ENCODE measurements around the gene CENPT. TPM values are rescaled to one million over a fixed set of nuclear protein-coding genes. Genes with fewer than 3 reads are reported as not detected.

CENPT gene
- total and polyA plus RNA-seq, 2 donors (not counting 3 experiments of a cell fraction or from before 2014, with no cell fraction given), result 60.3 to 61.3 TPM

DNA sequence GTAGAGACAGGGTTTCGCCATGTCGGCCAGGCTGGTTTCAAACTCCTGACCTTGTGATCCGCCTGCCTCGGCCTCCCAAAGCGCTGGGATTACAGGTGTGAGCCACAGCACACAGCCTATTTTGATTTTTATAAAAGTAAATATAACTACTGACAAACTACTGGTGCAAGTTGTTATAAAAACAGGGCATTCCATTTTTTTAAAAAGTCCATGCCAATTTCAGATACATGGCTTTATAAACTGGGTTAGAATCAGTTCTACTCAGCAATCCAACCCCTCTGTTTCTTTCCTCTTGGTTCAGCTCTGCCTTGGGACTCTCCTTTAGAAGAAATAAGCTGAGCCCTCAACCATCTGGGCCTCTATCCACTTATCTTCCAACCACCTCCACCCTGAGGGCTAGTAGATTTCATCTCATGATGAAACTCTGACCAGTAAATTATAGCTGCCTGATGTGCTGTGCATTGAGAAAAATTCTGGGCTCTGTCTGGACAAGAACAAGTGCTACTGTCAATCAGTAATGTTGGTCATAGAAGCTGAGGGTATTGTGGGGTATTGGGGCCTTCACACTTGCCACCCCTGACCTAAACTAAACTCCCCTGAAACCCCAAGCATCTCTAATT lies 51.3 kb downstream of the CENPT start:
- no peak for FAIRE-seq
- H3K27me3 ChIP-seq (ENCODE audit: control insufficient read depth in 2 of 2, insufficient read depth in 2 of 2, low read length in 2 of 2), result no peaks in the 10 kb centered on the region
- no peak overlapping the region for H3K27ac ChIP-seq (ENCODE audit: insufficient read depth, low read depth, low read length)
- no peaks in the 10 kb centered on the region for H3K4me1 ChIP-seq (ENCODE audit: control insufficient read depth, extremely low read depth, insufficient read depth, low read length)
- peaks cover 39% of the 10 kb centered on the region for H3K79me2 ChIP-seq (ENCODE audit: control insufficient read depth, insufficient read depth, low read length)
- dilution Hi-C loops (cut with MboI; ENCODE audit: extremely low pct_ligation_motif_present, low sequenced_read_pairs), result no loop called here
- no peak overlapping the region for H3K4me2 ChIP-seq (ENCODE audit: insufficient read depth, low read length)
- H3K4me3 ChIP-seq (replicated peaks in 1 of 3; ENCODE audit: insufficient read depth in 1 of 3, low read depth in 1 of 3, low read length in 3 of 3), result no peak overlapping the region
- intact Hi-C loops (cut with micrococcal nuclease), result no loop called here
- BruUV-seq (replicated peaks), result no TSS peak
- no peak for DNase-seq (ENCODE audit: low read depth, low spot score)
- no peaks in the 10 kb centered on the region for H3K9me3 ChIP-seq (replicated peaks; ENCODE audit: control insufficient read depth, insufficient read depth, low read length)
- no peaks in the 10 kb centered on the region for H4K20me1 ChIP-seq (replicated peaks; ENCODE audit: control insufficient read depth, extremely low read depth, insufficient read depth, low read length)
- H3K9ac ChIP-seq (replicated peaks; ENCODE audit: extremely low read depth, insufficient read depth, low read length), result no peak overlapping the region
- TF ChIP-seq POLR2AphosphoS5 (IDR thresholded peaks at IDR 0.05; ENCODE audit: insufficient read depth, low read depth, low read length) (no peak), MYC (IDR thresholded peaks at IDR 0.05; ENCODE audit: low read depth, low read length) (no peak), POLR2A (IDR thresholded peaks at IDR 0.05; ENCODE audit: low read depth, low read length) (no peak), GATA2 (IDR thresholded peaks at IDR 0.05; ENCODE audit: insufficient read depth, insufficient read length, low read depth, low read length) (no peak), EZH2 (IDR thresholded peaks at IDR 0.05; ENCODE audit: borderline replicate concordance, low read depth, low read length, severe bottlenecking) (no peak), JUN (IDR thresholded peaks at IDR 0.05; ENCODE audit: borderline replicate concordance, insufficient read depth, insufficient read length, low read depth) (no peak), FOS (IDR thresholded peaks at IDR 0.05; ENCODE audit: borderline replicate concordance, insufficient read depth, low read length) (no peak)
- TF ChIP-seq, protein P1, sequence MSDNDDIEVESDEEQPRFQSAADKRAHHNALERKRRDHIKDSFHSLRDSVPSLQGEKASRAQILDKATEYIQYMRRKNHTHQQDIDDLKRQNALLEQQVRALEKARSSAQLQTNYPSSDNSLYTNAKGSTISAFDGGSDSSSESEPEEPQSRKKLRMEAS (IDR thresholded peaks at IDR 0.05; ENCODE audit: insufficient read depth, insufficient read length), result no peak
- TF ChIP-seq, protein P2, sequence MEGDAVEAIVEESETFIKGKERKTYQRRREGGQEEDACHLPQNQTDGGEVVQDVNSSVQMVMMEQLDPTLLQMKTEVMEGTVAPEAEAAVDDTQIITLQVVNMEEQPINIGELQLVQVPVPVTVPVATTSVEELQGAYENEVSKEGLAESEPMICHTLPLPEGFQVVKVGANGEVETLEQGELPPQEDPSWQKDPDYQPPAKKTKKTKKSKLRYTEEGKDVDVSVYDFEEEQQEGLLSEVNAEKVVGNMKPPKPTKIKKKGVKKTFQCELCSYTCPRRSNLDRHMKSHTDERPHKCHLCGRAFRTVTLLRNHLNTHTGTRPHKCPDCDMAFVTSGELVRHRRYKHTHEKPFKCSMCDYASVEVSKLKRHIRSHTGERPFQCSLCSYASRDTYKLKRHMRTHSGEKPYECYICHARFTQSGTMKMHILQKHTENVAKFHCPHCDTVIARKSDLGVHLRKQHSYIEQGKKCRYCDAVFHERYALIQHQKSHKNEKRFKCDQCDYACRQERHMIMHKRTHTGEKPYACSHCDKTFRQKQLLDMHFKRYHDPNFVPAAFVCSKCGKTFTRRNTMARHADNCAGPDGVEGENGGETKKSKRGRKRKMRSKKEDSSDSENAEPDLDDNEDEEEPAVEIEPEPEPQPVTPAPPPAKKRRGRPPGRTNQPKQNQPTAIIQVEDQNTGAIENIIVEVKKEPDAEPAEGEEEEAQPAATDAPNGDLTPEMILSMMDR (IDR thresholded peaks at IDR 0.05; ENCODE audit: extremely low read depth in 1 of 2, insufficient read depth in 1 of 2, low read depth in 1 of 2, low read length in 2 of 2), result no peak
- ChIA-PET CTCF (interaction anchor here (1.6 to 2.3 kb wide), 2 partner anchors 20 to 123 kb away, joined by 5 to 11 read pairs; no protein-coding TSS in a partner anchor), POLR2A (no interaction called here)
- H2AFZ ChIP-seq (ENCODE audit: low read depth, low read length), result no peak overlapping the region
- H3K9me1 ChIP-seq (replicated peaks; ENCODE audit: control insufficient read depth, extremely low read depth, insufficient read depth, low read length), result no peaks in the 10 kb centered on the region
- peaks cover 0 to 8% of the 10 kb centered on the region in 2 experiments for H3K36me3 ChIP-seq (ENCODE audit: control insufficient read depth in 2 of 2, extremely low read depth in 1 of 2, insufficient read depth in 2 of 2, low read length in 2 of 2)
